Tibial nerve (tissue), 4 donors: ENCODE results near the gene PTPRD.

ENCODE experiments used
- EP300 ChIP-seq, 2 donors: sonication (generic); formaldehyde crosslinking; IDR thresholded peaks; one replicate each; pipeline ENCODE4 v1.6.1; 2017; ENCODE audit warnings: antibody characterized with exemption in 2 of 2, mild to moderate bottlenecking in 1 of 2
- TF ChIP-seq, protein P1 (sequence below), 5 experiments: fragments of 200-600 bp in 3 of 5; fragments of 450-650 bp in 2 of 5; sonication (generic) in 3 of 5; IDR thresholded peaks; one replicate each; pipeline ENCODE4 v1.5.1; 2016 to 2019; ENCODE audit warnings: antibody characterized with exemption in 5 of 5, mild to moderate bottlenecking in 3 of 5, moderate library complexity in 2 of 5

DNA sequence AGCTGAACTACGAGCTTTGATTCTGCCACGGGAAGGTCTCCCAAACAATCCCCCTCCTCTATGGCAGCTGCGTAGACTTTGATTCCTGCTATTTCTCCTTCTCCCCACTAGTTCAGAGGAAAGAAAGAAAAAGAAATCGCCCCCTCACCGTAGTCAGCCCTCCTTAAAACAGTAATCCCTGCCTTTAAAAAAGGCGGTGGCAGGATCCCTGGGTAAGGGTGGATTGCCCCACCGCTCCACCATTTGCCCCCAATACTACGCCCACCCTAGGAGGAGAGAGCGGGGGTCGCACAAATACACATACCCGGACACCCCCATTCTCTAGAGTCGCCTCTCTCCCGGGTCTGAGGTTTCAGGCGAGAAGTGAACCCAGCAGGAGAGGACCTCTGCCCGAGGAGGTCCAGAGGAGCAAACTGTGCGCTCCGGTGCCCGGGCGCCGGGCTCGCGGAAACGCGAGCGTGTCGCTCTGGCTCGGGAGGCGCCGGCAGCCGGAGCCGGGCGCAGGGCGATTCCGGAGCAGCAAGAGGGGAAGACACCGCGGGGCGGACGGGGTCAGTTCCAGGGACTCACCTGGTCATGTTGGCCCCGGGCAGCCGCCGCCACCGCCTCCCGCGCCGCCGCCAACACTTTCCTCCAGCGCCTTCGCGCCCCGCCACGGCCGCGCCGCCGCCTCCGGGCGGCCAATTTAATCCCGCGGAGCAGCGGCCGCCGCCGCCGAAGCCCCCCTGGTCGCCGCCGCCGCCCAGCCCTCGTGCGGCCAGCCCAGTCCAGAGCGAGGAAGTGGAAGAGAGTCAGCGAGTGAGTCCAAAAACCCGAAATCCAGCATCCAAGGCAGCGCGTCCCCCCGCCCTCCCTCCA lies 1755.5 kb downstream of the PTPRD start:
- TF ChIP-seq, protein P1, sequence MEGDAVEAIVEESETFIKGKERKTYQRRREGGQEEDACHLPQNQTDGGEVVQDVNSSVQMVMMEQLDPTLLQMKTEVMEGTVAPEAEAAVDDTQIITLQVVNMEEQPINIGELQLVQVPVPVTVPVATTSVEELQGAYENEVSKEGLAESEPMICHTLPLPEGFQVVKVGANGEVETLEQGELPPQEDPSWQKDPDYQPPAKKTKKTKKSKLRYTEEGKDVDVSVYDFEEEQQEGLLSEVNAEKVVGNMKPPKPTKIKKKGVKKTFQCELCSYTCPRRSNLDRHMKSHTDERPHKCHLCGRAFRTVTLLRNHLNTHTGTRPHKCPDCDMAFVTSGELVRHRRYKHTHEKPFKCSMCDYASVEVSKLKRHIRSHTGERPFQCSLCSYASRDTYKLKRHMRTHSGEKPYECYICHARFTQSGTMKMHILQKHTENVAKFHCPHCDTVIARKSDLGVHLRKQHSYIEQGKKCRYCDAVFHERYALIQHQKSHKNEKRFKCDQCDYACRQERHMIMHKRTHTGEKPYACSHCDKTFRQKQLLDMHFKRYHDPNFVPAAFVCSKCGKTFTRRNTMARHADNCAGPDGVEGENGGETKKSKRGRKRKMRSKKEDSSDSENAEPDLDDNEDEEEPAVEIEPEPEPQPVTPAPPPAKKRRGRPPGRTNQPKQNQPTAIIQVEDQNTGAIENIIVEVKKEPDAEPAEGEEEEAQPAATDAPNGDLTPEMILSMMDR (IDR thresholded peaks at IDR 0.05) = no peak
- no peak for TF ChIP-seq EP300 (IDR thresholded peaks at IDR 0.05)
